ENCODE results near the gene CCL22. TPM values are rescaled to one million over a fixed set of nuclear protein-coding genes. Genes with fewer than 3 reads are reported as not detected.
"Not testable (repeated sequence)": the region's sequence is repeated elsewhere in the genome, so short reads cannot be mapped to it uniquely, and the experiment has no call there.

Gene CCL22
- total RNA-seq, 2 experiments from 2014 or later: 0.72 to 0.91 TPM

DNA sequence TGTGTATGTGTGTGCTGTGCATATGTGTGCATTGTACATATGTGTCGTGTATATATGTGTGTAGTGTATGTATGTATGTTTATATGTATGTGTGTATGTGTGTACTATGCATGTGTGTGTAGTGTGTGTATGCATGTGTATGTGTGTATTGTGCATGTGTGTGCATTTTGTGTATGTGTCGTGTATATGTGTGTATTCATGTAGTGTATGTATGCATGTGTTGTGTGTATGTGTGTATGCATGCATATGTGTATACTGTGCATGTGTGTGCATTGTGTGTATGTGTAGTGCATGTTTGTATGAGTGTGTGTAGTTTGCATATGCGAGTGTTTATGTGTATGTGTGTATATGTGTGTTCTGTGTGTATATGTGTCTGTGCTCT is 30.5 kb downstream of the CCL22 start:
- H3K4me3 Mint-ChIP-seq: no peak overlapping the region
- ChIA-PET POLR2A (no interaction called here), CTCF (no interaction called here)
- H3K9me3 Mint-ChIP-seq (ENCODE audit: low read depth): no peaks in the 10 kb centered on the region
- H3K36me3 Mint-ChIP-seq (ENCODE audit: low read depth): no peaks in the 10 kb centered on the region
- H3K4me1 Mint-ChIP-seq: peaks cover 5% of the 10 kb centered on the region
- intact Hi-C loops (cut with DNase I, micrococcal nuclease): no loop called here
- DNase-seq (no peak), ATAC-seq (no peak)
- H3K27me3 Mint-ChIP-seq: peaks cover 3% of the 10 kb centered on the region
- no peak overlapping the region for H3K27ac Mint-ChIP-seq

DNA sequence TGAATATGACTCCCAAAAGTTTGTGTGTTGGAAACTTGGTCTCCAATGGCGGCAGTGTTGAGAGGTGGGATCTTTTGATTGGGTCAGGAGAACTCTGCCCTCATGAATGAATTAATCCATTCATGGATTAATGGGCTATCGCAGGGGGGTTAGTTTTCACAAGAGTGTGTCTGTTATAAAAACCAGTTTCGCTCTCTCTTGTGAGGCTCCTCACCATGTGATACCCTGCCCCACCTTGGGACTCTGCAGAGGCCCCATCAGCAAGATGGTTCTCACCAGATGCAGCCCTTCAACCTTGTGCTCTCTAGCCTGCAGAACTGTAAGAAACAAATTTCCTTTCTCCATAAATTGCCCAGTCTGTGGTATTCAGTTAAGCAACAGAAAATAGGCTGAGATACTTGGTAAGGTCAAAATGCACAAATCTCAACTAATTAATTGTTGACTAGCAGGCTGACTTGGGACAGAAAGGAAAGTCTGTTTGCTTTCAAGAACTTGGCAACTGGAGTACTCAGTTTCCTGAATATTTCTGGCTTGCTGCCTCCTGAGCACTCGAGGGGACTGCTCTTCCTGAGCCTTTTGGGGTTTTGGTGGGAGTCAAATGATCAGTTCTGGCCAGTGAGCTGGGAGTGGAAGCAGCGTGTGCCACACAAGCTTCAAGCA is 32.2 kb downstream of the CCL22 start:
- ATAC-seq: no peak
- no peak overlapping the region for H3K4me3 Mint-ChIP-seq

DNA sequence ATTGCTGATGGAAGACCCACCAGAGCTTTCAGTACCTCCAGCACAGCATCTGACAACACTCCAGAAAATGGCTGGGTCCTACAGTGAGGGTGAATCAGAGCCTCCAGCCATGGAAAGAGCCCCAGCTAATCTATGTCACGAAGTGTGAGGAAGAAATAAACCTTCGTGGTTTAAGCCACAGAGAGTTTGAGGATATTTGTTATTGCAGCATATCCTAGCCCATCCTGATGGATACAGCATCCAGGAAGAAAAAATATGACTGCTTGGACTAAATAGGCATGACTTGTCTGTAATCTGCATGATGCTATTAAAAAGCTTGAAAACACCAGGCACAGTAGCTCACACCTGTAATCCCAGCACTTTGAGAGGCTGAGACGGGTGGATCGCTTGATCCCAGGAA is 32.7 kb downstream of the CCL22 start:
- Mint-ChIP-seq H3K36me3 (ENCODE audit: low read depth) (no peaks in the 10 kb centered on the region), H3K4me1 (peaks cover 5% of the 10 kb centered on the region), H3K27me3 (peaks cover 3% of the 10 kb centered on the region), H3K9me3 (ENCODE audit: low read depth) (no peaks in the 10 kb centered on the region), H3K27ac (no peak overlapping the region), H3K4me3 (no peak overlapping the region)
- ChIA-PET CTCF (interaction anchor here (0.7 kb wide), 1 partner anchor 14 kb away, joined by 3 read pairs; no protein-coding TSS in a partner anchor), POLR2A (no interaction called here)
- DNase-seq: no peak
- intact Hi-C loops (cut with DNase I, micrococcal nuclease): no loop called here
- no peak for ATAC-seq

More for the DNA sequence above, 32.2 kb downstream of the CCL22 start:
- ChIA-PET CTCF (no interaction called here), POLR2A (no interaction called here)
- intact Hi-C loops (cut with DNase I, micrococcal nuclease): no loop called here
- DNase-seq: no peak
- H3K27ac Mint-ChIP-seq: no peak overlapping the region
- no peaks in the 10 kb centered on the region for H3K9me3 Mint-ChIP-seq (ENCODE audit: low read depth)
- H3K36me3 Mint-ChIP-seq (ENCODE audit: low read depth): no peaks in the 10 kb centered on the region
- peaks cover 3% of the 10 kb centered on the region for H3K27me3 Mint-ChIP-seq
- peaks cover 5% of the 10 kb centered on the region for H3K4me1 Mint-ChIP-seq

DNA sequence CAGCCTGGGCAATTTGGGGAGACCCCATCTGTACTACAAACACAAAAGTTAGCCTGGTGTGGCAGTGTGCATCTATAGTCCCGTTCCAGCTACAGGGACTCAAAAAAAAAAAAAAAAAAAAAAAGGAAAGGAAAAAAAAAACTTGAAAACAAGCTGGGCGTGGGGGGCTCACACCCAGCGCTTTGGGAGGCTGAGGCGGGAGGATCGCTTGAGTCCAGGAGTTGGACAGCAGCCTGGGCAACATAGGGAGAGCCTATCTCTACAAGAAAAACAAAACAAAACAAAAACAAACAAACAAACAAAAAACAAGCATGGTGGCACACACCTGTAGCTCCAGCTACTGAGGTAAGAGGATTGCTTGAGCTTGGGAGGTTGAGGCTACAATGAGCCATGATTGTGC is 33.1 kb downstream of the CCL22 start:
- Mint-ChIP-seq H3K4me3 (no peak overlapping the region), H3K4me1 (peaks cover 5% of the 10 kb centered on the region), H3K27ac (no peak overlapping the region), H3K9me3 (ENCODE audit: low read depth) (no peaks in the 10 kb centered on the region), H3K27me3 (peaks cover 3% of the 10 kb centered on the region), H3K36me3 (ENCODE audit: low read depth) (no peaks in the 10 kb centered on the region)
- ChIA-PET POLR2A (no interaction called here), CTCF (interaction anchor here (0.7 kb wide), 1 partner anchor 14 kb away, joined by 3 read pairs; no protein-coding TSS in a partner anchor)
- DNase-seq (no peak), ATAC-seq (no peak)
- intact Hi-C loops (cut with DNase I, micrococcal nuclease): no loop called here

DNA sequence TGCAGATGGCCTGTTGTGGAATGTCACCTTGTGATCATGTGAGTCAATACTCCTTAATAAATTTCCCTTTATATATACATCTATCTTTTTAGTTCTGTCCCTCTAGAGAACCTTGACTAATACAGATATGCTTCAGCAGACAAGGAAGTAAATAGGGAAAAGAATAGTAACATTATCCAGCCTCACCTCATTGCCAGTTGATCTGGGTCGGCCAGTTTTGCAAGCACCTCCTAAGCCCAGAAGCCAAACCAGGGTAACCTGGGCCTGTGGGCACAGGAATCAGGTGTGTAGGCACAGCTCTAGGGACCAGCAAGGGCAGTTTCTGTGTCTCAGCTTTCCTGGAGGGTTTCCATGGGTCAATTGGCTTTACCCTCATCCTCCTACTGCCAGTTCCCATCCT is 34.1 kb downstream of the CCL22 start:
- no peaks in the 10 kb centered on the region for H3K36me3 Mint-ChIP-seq (ENCODE audit: low read depth)
- CTCF ChIA-PET: interaction anchor here (0.6 kb wide), 1 partner anchor 287 kb away, joined by 3 read pairs; no protein-coding TSS in a partner anchor
- H3K27ac Mint-ChIP-seq: no peak overlapping the region
- no peak for DNase-seq
- no peak overlapping the region for H3K4me3 Mint-ChIP-seq
- H3K9me3 Mint-ChIP-seq (ENCODE audit: low read depth): no peaks in the 10 kb centered on the region
- intact Hi-C loops (cut with DNase I, micrococcal nuclease): no loop called here
- H3K4me1 Mint-ChIP-seq: peaks cover 5% of the 10 kb centered on the region
- H3K27me3 Mint-ChIP-seq: peaks cover 3% of the 10 kb centered on the region
- ATAC-seq: no peak
- POLR2A ChIA-PET: no interaction called here

DNA sequence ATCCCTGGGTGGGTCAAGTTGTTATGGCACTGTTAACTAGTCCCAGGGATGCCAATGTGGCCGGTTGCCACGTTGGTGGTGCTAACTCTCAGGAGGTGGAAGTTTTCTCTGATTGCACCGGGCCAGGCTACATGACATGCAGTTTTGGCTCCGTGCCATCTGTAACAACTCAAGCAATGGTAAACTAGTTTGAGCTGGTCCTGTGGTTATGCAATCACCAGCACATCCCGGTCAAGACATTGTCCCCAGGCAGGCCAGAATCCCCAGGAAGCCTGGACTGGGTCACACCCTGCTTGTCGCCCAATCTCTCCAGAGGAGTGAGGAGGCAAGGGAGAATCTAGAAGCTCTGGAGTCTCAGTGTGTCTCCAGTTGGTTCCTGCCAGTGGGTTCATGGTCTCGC is 35.9 kb downstream of the CCL22 start:
- Mint-ChIP-seq H3K4me1 (no peaks in the 10 kb centered on the region), H3K27ac (no peak overlapping the region), H3K27me3 (peaks cover 3% of the 10 kb centered on the region), H3K36me3 (ENCODE audit: low read depth) (no peaks in the 10 kb centered on the region), H3K9me3 (ENCODE audit: low read depth) (no peaks in the 10 kb centered on the region), H3K4me3 (no peak overlapping the region)
- no peak for ATAC-seq
- intact Hi-C loops (cut with DNase I, micrococcal nuclease): no loop called here
- ChIA-PET POLR2A (no interaction called here), CTCF (interaction anchor here (0.6 to 1.5 kb wide), 2 partner anchors 22 to 72 kb away, joined by 3 to 5 read pairs; no protein-coding TSS in a partner anchor)
- no peak for DNase-seq

DNA sequence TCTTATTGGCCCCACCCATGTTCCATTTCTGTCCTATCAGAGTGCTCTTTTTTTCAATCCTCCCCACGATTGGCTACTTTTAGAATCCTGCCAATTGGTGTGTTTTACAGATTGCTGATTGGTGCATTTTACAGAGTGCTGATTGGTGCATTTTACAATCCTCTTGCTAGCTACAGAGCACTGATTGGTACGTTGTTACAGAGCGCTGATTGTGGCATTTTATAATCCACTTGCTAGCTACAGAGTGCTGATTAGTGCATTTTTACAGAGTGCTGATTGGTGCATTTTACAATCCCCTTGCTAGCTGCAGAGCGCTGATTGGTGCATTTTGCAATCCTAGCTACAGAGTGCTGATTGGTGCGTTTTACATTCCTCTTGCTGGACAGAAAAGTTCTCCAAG is 36.4 kb downstream of the CCL22 start:
- Mint-ChIP-seq H3K4me1 (no peaks in the 10 kb centered on the region), H3K27me3 (peaks cover 3% of the 10 kb centered on the region), H3K9me3 (ENCODE audit: low read depth) (no peaks in the 10 kb centered on the region), H3K27ac (no peak overlapping the region), H3K36me3 (ENCODE audit: low read depth) (no peaks in the 10 kb centered on the region), H3K4me3 (no peak overlapping the region)
- POLR2A ChIA-PET: interaction anchor here (0.7 kb wide), 1 partner anchor 13 kb away, joined by 3 read pairs; no protein-coding TSS in a partner anchor
- CTCF ChIA-PET: interaction anchor here (0.6 to 1.5 kb wide), 2 partner anchors 9 to 22 kb away, joined by 3 to 5 read pairs; partner anchors contain the start of gene CCL17
- intact Hi-C loops (cut with DNase I, micrococcal nuclease): no loop called here
- DNase-seq (no peak), ATAC-seq (no peak)

DNA sequence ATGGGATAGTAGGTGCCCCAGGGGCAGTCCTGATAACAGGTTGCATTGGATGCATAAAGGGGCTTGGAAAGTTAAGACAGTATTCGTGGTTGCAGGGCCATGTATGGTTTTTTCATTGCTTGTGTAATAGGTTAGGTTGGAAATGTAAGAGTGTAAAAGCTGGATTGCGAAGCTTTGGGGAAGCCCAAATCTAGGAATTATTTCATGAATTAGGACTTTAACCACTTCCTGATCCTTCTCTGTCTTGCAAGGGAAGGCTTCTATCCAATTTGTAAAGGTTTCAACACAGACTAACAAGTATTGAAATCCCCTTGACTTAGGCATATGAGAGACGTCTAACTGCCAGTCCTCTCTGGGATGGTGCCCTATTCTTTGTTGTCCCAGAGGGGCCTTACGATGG is 38.2 kb downstream of the CCL22 start:
- no peaks in the 10 kb centered on the region for H3K27me3 Mint-ChIP-seq
- no peak overlapping the region for H3K4me3 Mint-ChIP-seq
- ATAC-seq (no peak), DNase-seq (no peak)
- no peaks in the 10 kb centered on the region for H3K36me3 Mint-ChIP-seq (ENCODE audit: low read depth)
- CTCF ChIA-PET: no interaction called here
- intact Hi-C loops (cut with DNase I, micrococcal nuclease): no loop called here
- no peak overlapping the region for H3K27ac Mint-ChIP-seq
- H3K9me3 Mint-ChIP-seq (ENCODE audit: low read depth): no peaks in the 10 kb centered on the region
- H3K4me1 Mint-ChIP-seq: no peaks in the 10 kb centered on the region
- POLR2A ChIA-PET: no interaction called here

DNA sequence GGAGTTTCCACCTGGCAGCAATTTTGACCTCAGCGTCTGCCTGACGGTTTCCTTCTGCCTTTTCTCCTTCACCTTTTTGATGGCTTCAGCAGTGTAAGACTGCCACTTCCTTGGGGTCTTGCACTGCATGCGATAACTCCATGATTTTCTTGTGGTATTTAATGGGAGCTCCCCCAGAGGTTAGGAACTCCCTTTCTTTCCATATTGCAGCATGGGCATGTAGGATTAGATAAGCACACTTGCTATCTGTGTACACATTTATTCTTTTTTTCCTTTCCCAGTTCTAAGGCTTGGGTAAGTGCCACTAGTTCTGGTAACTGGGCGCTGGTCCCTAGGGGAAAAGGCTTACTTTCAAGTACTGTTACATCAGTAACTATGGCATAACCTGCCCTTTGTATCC is 38.9 kb downstream of the CCL22 start:
- CTCF ChIA-PET, POLR2A ChIA-PET, H3K4me1 Mint-ChIP-seq: not testable (repeated sequence)

DNA sequence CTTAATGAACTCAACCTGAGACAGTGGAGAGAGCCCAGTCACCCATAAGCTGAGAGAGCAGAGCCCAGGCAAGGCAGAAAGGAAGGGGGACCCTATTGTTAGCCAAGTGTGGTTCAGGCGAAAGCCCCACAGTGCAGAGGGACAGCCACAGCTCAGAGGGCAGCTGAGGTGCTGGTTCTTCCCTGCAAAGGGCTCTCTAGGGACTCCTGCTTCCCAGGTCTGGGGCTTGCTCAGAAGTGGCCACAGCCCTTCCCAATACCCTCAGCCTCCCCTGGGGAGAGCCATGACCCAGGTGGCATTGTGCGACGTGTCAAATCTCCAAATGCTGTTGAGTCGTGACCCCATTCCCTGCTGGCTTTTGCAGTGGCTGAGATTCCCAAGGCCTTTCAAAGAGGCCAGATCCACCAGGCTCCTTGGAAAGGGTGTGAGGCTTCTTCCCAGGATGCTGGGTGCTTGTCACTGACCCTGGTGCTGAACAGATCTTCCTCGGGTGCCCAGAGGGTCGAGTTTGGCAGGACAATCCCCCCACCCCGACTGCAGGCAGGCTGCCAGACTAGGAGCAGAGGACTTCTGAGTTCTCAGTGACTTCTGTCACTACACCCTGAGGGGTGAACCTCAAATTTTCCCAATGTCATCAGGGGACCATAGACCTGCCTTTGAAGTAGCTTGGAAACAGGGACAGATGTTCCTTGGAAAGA is 43.5 kb downstream of the CCL22 start:
- ChIA-PET POLR2A (no interaction called here), CTCF (no interaction called here)
- intact Hi-C loops (cut with DNase I, micrococcal nuclease): no loop called here
- Mint-ChIP-seq H3K27ac (no peak overlapping the region), H3K36me3 (ENCODE audit: low read depth) (no peaks in the 10 kb centered on the region), H3K4me1 (peaks cover 5% of the 10 kb centered on the region), H3K4me3 (no peak overlapping the region), H3K9me3 (ENCODE audit: low read depth) (no peaks in the 10 kb centered on the region), H3K27me3 (no peaks in the 10 kb centered on the region)
- DNase-seq (no peak), ATAC-seq (no peak)

More for the DNA sequence above, 38.9 kb downstream of the CCL22 start:
- H3K27me3 Mint-ChIP-seq; H3K36me3 Mint-ChIP-seq (ENCODE audit: low read depth); H3K4me3 Mint-ChIP-seq; H3K27ac Mint-ChIP-seq; DNase-seq; ATAC-seq; intact Hi-C loops (cut with DNase I, micrococcal nuclease); H3K9me3 Mint-ChIP-seq (ENCODE audit: low read depth): not testable (repeated sequence)

DNA sequence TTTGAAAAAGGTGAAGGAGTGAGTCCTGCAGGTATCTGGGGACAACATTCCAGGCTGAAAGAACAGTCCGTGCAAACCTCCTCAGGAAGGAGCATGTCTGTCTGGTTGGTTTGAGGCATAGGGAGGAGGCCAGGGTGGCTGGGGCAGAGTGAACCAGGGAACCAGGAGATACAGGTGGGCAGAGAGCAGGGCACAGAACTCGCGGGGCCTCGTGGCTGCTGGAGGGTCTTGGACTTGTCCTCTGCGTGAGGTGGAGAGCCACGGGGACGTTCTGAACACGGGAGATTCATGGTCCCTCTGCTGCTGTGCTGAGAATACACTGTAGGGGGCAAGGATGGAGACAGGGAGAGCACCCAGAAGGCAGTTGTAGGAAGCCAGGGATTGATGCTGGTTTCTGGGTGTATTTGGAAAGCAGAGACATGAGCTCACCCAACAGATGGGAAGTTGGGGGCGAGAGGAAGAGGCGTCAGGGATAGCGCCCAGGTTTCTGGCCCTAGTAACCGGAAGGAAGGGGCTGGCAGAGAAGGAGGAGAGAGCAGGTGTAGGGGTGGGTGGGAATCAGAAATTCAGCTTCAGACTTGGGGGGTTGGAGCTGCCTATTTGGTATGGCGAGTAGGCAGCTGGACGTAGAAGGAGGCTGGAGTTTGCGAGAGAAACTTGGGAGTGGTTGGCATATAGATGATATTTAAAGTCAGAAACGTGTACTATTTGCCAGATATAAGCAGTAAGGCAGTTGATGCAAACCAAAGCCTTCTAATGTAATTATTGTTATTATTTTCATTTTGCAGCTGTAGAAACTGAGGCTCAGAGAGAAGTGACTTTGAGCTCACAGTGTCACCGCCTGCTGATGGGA is 45.6 kb downstream of the CCL22 start, which contains the start of gene CCL17:
TSS of gene CCL17 (plus strand) at position 803 of the 853 bp plus-strand sequence. CDS start 9,166 bp downstream, outside the sequence.
- Mint-ChIP-seq H3K4me1 (peaks cover 5% of the 10 kb centered on the region), H3K27me3 (no peaks in the 10 kb centered on the region), H3K27ac (no peak within 1 kb of the TSS), H3K4me3 (no peak within 1 kb of the TSS), H3K9me3 (ENCODE audit: low read depth) (no peaks in the 10 kb centered on the region), H3K36me3 (ENCODE audit: low read depth) (no peaks in the 10 kb centered on the region)
- ATAC-seq (no peak), DNase-seq (no peak)
- ChIA-PET CTCF (interaction anchor here (0.7 to 1.3 kb wide), 4 partner anchors 9 to 110 kb away, joined by 3 to 6 read pairs (median 4); no protein-coding TSS in a partner anchor), POLR2A (no interaction called here)
- intact Hi-C loops (cut with DNase I, micrococcal nuclease): no loop called here

Measured in activated CD4-positive, alpha-beta T cell treated with anti-CD3 and anti-CD28 coated beads for 36 hours (primary cell).